ENCODE data around the gene ALKBH7. TPM values are rescaled to one million over a fixed set of nuclear protein-coding genes. Genes with fewer than 3 reads are reported as not detected.

ALKBH7 gene, protein sequence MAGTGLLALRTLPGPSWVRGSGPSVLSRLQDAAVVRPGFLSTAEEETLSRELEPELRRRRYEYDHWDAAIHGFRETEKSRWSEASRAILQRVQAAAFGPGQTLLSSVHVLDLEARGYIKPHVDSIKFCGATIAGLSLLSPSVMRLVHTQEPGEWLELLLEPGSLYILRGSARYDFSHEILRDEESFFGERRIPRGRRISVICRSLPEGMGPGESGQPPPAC
- 10 to 100 TPM; 70.0 to 71.1 TPM for total RNA-seq

DNA sequence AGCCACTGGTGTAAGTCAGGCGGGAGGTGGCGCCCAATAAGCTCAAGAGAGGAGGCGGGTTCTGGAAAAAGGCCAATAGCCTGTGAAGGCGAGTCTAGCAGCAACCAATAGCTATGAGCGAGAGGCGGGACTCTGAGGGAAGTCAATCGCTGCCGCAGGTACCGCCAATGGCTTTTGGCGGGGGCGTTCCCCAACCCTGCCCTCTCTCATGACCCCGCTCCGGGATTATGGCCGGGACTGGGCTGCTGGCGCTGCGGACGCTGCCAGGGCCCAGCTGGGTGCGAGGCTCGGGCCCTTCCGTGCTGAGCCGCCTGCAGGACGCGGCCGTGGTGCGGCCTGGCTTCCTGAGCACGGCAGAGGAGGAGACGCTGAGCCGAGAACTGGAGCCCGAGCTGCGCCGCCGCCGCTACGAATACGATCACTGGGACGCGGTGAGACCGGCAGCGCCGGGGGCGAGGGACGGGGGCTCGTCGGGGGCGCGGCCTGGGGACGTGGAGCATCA lies at the start of gene ALKBH7:
TSS of gene ALKBH7 (plus strand) at position 201 of the 502 bp plus-strand sequence. CDS start at position 228, 27 bp downstream.

GRCh38 chr19:6333439-6333838 lies 39.2 kb upstream of the ALKBH7 start, which contains the start of gene ACER1:
TSS of gene ACER1 (minus strand) at chr19:6333612. CDS start at chr19:6333551, 61 bp downstream.

DNA sequence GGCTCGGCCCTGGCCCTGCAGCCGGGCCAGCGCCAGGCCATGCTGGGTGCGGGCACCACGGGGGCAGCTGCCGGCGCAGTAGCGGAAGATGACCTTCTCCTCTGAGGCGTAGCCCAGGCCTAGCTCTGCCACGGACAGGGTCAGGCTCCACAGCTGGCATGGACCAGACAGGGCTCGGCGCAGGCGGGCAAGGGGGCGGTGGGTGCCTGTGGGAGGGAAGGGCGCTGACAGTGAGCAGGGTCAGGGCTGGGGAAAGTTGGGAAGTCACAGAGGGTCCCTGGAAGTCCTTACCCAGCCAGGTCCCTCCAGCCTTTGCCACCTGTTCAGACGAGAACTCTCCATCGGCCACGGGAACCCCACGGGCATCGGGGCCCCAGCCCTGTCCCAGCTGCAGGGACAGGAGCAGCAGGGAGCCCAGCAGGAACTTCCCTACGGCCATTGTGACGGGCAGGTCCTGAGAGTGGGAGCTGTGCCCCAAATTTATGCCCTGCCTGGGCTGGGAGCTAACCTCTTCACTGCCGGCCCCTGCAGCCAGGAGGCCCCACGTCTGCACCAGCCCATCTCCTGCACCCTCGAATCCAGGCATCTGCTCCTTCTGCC lies 2.9 kb downstream of the ALKBH7 start, which contains the start of gene PSPN:
TSS of gene PSPN (minus strand) at position 523 of the 600 bp plus-strand sequence. CDS start at position 439, 84 bp downstream.

DNA sequence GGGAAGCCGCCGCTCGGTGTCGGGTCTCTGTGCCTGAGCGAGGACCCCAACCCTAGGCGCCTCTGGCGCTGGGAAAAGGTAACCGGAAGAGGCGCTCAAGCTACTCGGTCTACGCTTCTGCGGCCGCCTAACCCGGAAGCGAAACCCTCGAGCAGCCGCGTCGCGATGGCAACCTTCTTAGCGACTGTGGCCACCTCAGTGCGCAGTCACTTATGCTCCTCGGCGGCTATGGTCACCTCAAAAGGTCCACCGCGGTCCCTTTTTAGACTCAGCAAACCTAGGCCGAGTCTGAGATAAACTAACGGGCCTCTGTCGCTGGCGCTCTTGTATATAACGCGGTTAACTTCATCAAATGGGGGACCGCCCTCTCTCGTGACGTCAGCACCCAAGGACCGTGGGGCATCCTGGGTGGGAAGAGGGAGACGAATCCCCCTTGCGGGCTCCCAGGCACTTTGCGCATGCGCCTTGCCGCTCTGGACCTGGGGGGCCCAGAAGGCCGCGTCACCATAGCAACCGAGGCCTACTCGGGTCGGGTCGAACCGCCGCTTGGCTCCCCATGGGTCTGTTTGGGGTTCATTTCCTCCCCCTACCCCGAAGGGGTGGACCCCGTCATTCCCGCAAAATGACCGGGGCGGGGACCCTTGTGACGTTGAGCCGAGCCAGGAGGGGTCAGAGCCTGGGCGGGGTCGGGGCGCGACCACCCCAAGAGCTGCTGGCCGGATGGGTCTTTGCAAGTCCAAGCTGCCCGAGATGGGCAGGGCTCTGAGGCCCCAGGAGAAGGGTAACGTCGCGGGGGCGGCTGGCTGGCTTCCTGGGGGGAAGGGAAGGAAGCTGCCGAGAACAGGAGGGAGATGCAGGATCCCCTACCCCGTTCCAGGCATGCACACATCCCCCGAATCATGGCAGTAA lies 20.7 kb downstream of the ALKBH7 start, which contains the start of gene GTF2F1:
TSS of gene GTF2F1 (minus strand) at position 91 of the 909 bp plus-strand sequence. CDS start 169 bp downstream, outside the sequence.

DNA sequence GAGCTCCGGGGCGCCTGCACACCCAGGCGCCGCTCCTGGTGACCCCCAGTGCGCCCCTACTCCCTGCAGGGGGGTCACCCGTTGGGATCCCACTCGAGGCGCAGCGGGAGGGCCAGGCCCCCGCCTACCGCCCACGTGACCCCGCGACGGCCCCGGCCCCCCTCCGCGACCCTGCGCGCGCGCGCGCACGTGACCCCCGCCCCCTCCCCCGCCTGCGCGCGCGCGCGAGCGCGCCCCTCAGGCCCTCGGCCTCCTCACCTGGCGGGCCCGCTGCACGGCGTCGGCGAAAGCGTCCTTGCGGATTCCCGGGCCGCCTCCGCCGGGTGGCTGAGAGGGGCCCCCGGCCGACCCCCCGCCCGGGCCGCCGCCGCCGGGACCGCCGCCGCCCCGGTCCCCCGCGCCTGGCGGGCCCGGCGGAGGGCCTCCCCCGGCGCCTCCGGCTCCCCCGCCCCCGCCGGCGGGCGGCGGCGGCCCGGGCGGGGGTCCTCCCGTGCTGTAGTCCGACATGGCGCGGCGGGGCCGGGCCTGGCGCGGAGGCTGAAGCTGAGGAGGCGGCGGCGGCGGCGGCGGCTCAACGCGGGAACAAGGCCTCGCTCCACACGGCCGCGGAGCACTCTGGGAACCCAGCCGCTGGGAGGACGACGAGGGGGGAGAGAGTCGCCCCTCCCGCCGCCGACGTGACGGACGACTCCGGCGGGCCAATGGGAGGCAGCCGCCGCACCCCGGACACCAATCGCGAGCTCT lies 51.8 kb downstream of the ALKBH7 start, which contains the start of gene KHSRP:
TSS of gene KHSRP (minus strand) at position 617 of the 744 bp plus-strand sequence. CDS start at position 507, 110 bp downstream.

Small RNA genes lying within 50 kb of the gene (microRNA-seq; reads per million reads assigned to microRNA genes)
- gene MIR3940 (ENCODE audit: borderline microRNAs expressed, borderline replicate concordance) (8.5 reads per million, percentile 39 among the genes with 10 or more reads in this experiment), gene MIR6790 (ENCODE audit: borderline microRNAs expressed, borderline replicate concordance) (not detected), gene MIR6885 (ENCODE audit: borderline microRNAs expressed, borderline replicate concordance) (not detected)

Other genes with a start within 250 kb of the ALKBH7 start
- gene ACSBG2, start 237.1 kb upstream of the ALKBH7 start, total RNA-seq, result not detected
- 10 to 100 TPM; 36.2 to 39.2 TPM for gene MLLT1, start 92.8 kb upstream of the ALKBH7 start, total RNA-seq
- gene ACER1, start 39.2 kb upstream of the ALKBH7 start, total RNA-seq, result under 1 TPM; 0.40 to 0.84 TPM
- gene CLPP, start 11.3 kb upstream of the ALKBH7 start, total RNA-seq, result 100 to 1,000 TPM; 107 to 116 TPM
- gene PSPN, start 3.1 kb downstream of the ALKBH7 start, total RNA-seq, result 1 to 10 TPM; 2.3 TPM
- 10 to 100 TPM; 67.1 to 70.0 TPM for gene GTF2F1, start 20.4 kb downstream of the ALKBH7 start, total RNA-seq
- gene KHSRP, start 52.0 kb downstream of the ALKBH7 start, total RNA-seq, result 100 to 1,000 TPM; 239 to 254 TPM
- not detected for gene SLC25A41, start 61.0 kb downstream of the ALKBH7 start, total RNA-seq
- 10 to 100 TPM; 38.4 to 39.3 TPM for gene SLC25A23, start 87.0 kb downstream of the ALKBH7 start, total RNA-seq
- 1 to 10 TPM; 1.2 to 1.3 TPM for gene CRB3, start 91.5 kb downstream of the ALKBH7 start, total RNA-seq
- 100 to 1,000 TPM; 117 to 125 TPM for gene DENND1C, start 109.0 kb downstream of the ALKBH7 start, total RNA-seq
- gene TUBB4A, start 129.5 kb downstream of the ALKBH7 start, total RNA-seq, result 1 to 10 TPM; 2.1 to 2.8 TPM
- gene TNFSF9, start 158.2 kb downstream of the ALKBH7 start, total RNA-seq, result under 1 TPM; 0.71 to 0.77 TPM
- gene CD70, start 218.4 kb downstream of the ALKBH7 start, total RNA-seq, result 1 to 10 TPM; 6.7 to 6.8 TPM